HEK293 (cell line): ENCODE measurements around the gene CFAP221.

Experiments
- CTCF ChIA-PET: fragments of 350-600 bp; formaldehyde crosslinking; extraction: SDS; loops from one replicate; lab custom pipeline; 2021; ENCODE audit warnings: antibody characterized with exemption; lab: Yijun Ruan, JAX
- POLR2A ChIA-PET: fragments of 300-600 bp; formaldehyde crosslinking; extraction: SDS; loops from one replicate; lab custom pipeline; 2020; ENCODE audit warnings: antibody characterized with exemption, inconsistent platforms; lab: Yijun Ruan, JAX
- H3K27ac ChIP-seq: fragments of 200-500 bp; sonication (Bioruptor generic); 2 replicates; pipeline ENCODE4 v1.5.1; 2014; ENCODE audit warnings: low read depth, low read length, control low read depth, inconsistent platforms; ENCODE audit errors: extremely low read depth
- H3K36me3 ChIP-seq, 2 experiments: fragments of 200-500 bp in 1 of 2; sonication (Bioruptor generic) in 1 of 2; 1 replicate in 1 of 2; 2 replicates in 1 of 2; pipeline ENCODE4 v1.5.1; 2014 to 2017; ENCODE audit warnings: inconsistent platforms in 2 of 2, low read length in 2 of 2; ENCODE audit not compliant: control insufficient read depth in 2 of 2, insufficient read depth in 1 of 2
- H3K4me1 ChIP-seq: fragments of 200-500 bp; sonication (Bioruptor generic); 2 replicates; pipeline ENCODE4 v1.5.1; 2014; ENCODE audit warnings: mild to moderate bottlenecking, low read length, inconsistent platforms; ENCODE audit not compliant: control insufficient read depth, insufficient read depth
- H3K4me3 ChIP-seq: 2 replicates; pipeline ENCODE4 v1.5.1; 2011; ENCODE audit warnings: low read depth, mild to moderate bottlenecking, control low read depth, low read length, moderate library complexity
- H3K9me3 ChIP-seq: fragments of 200-500 bp; sonication (Bioruptor generic); 2 replicates; pipeline ENCODE4 v1.5.1; 2014; ENCODE audit warnings: low read depth, low read length, inconsistent platforms; ENCODE audit not compliant: control insufficient read depth, insufficient read depth
- FEZF1 ChIP-seq: fragments of 450-650 bp; formaldehyde crosslinking; IDR thresholded peaks from 2 replicates; pipeline ENCODE4 v1.5.1; 2016; ENCODE audit warnings: missing biosample characterization, missing genetic modification characterization
- GFI1B ChIP-seq: fragments of 450-650 bp; formaldehyde crosslinking; IDR thresholded peaks from 2 replicates; pipeline ENCODE4 v1.5.1; 2016; ENCODE audit warnings: missing biosample characterization, missing genetic modification characterization
- GLI2 ChIP-seq: fragments of 450-650 bp; formaldehyde crosslinking; IDR thresholded peaks from 2 replicates; pipeline ENCODE4; 2017; ENCODE audit warnings: missing biosample characterization, missing genetic modification characterization, low read depth, borderline replicate concordance
- GLIS1 ChIP-seq: fragments of 450-650 bp; formaldehyde crosslinking; IDR thresholded peaks from 2 replicates; pipeline ENCODE4 v1.5.1; 2016; ENCODE audit warnings: missing biosample characterization, missing genetic modification characterization
- PRDM1 ChIP-seq: fragments of 450-650 bp; formaldehyde crosslinking; IDR thresholded peaks from 2 replicates; pipeline ENCODE4; 2016; ENCODE audit warnings: missing biosample characterization, missing genetic modification characterization
- RBAK ChIP-seq: fragments of 450-650 bp; formaldehyde crosslinking; IDR thresholded peaks from 2 replicates; pipeline ENCODE4 v1.5.1; 2016; ENCODE audit warnings: missing biosample characterization, missing genetic modification characterization
- SETDB1 ChIP-seq: IDR thresholded peaks from one replicate; pipeline ENCODE4 v1.6.1; 2017; ENCODE audit warnings: mild to moderate bottlenecking, low read length, moderate library complexity, mixed read lengths; ENCODE audit not compliant: insufficient read length
- YY1 ChIP-seq: fragments of 450-650 bp; formaldehyde crosslinking; IDR thresholded peaks from 2 replicates; pipeline ENCODE4 v1.5.1; 2018; ENCODE audit warnings: missing biosample characterization, missing genetic modification characterization
- ZBTB8A ChIP-seq: fragments of 450-650 bp; formaldehyde crosslinking; IDR thresholded peaks from 2 replicates; pipeline ENCODE4 v1.5.1; 2016; ENCODE audit warnings: missing biosample characterization, missing genetic modification characterization
- ZEB2 ChIP-seq: fragments of 450-650 bp; formaldehyde crosslinking; IDR thresholded peaks from 2 replicates; pipeline ENCODE4 v1.5.1; 2016; ENCODE audit warnings: missing biosample characterization, missing genetic modification characterization
- ZFP37 ChIP-seq: fragments of 450-650 bp; formaldehyde crosslinking; IDR thresholded peaks from 2 replicates; pipeline ENCODE4 v1.5.1; 2016; ENCODE audit warnings: missing biosample characterization, missing genetic modification characterization
- ZNF350 ChIP-seq: fragments of 450-650 bp; formaldehyde crosslinking; IDR thresholded peaks from 2 replicates; pipeline ENCODE4 v1.5.0; 2017; ENCODE audit warnings: missing biosample characterization, mild to moderate bottlenecking, missing genetic modification characterization
- ZNF37A ChIP-seq: fragments of 450-650 bp; IDR thresholded peaks from 2 replicates; pipeline ENCODE4 v1.5.1; 2018; ENCODE audit warnings: missing biosample characterization, missing genetic modification characterization
- ZNF530 ChIP-seq: fragments of 450-650 bp; formaldehyde crosslinking; IDR thresholded peaks from 2 replicates; pipeline ENCODE4 v1.5.1; 2016; ENCODE audit warnings: low read depth, missing biosample characterization, missing genetic modification characterization
- ZNF558 ChIP-seq: fragments of 450-650 bp; formaldehyde crosslinking; IDR thresholded peaks from 2 replicates; pipeline ENCODE4 v1.5.1; 2016; ENCODE audit warnings: missing biosample characterization, missing genetic modification characterization
- ZNF585B ChIP-seq: fragments of 450-650 bp; formaldehyde crosslinking; IDR thresholded peaks from 2 replicates; pipeline ENCODE4 v1.5.1; 2016; ENCODE audit warnings: missing biosample characterization, missing genetic modification characterization
- ZNF639 ChIP-seq: fragments of 450-650 bp; formaldehyde crosslinking; IDR thresholded peaks from 2 replicates; pipeline ENCODE4 v1.5.1; 2016; ENCODE audit warnings: missing biosample characterization, missing genetic modification characterization
- ZNF658 ChIP-seq: fragments of 450-650 bp; formaldehyde crosslinking; IDR thresholded peaks from 2 replicates; pipeline ENCODE4; 2016; ENCODE audit warnings: missing biosample characterization, missing genetic modification characterization
- ZNF677 ChIP-seq: fragments of 450-650 bp; IDR thresholded peaks from 2 replicates; pipeline ENCODE4 v1.5.0; 2018; ENCODE audit warnings: missing biosample characterization, mild to moderate bottlenecking, missing genetic modification characterization, moderate library complexity
- ZNF791 ChIP-seq: fragments of 450-650 bp; formaldehyde crosslinking; IDR thresholded peaks from 2 replicates; pipeline ENCODE4 v1.5.1; 2016; ENCODE audit warnings: missing biosample characterization, missing genetic modification characterization
- ZSCAN23 ChIP-seq: fragments of 450-650 bp; formaldehyde crosslinking; IDR thresholded peaks from 2 replicates; pipeline ENCODE4 v1.5.1; 2016; ENCODE audit warnings: missing biosample characterization, missing genetic modification characterization
- TF ChIP-seq, protein P1 (sequence below): fragments of 450-650 bp; formaldehyde crosslinking; IDR thresholded peaks from 2 replicates; pipeline ENCODE4 v1.5.1; 2016; ENCODE audit warnings: missing biosample characterization, missing genetic modification characterization
- TF ChIP-seq, protein P2 (sequence below): fragments of 450-650 bp; formaldehyde crosslinking; IDR thresholded peaks from 2 replicates; pipeline ENCODE4 v1.5.1; 2017; ENCODE audit warnings: missing biosample characterization, missing genetic modification characterization

CFAP221 gene

DNA sequence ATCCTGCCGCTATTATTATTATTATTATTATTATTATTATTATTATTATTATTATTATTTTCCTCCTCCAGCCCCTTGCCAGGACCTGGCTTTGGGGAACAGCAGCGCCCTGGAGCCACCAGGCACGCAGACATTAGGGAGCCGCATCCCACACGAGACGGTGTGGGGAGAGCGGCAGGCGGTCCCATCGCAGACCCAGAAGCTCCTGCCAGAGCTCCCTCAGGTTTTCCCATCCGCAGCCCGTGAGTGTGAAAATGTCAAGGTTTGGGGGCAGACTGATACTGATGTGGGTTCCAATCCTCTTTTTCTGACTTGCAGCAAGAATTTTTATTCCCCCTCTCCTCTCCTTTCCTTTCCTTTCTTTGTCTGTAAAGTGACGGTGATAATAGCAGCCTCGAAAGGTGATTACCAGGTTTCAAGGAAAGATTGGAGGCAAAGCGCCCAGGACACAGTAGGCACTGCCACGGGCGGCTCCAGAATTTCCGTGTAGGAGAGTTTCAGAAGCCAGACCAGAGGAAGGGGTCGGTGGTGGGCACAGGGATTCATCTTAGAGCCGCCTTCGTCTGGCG, 20.8 kb upstream of the CFAP221 start:
- Histone ChIP-seq H3K27ac (no peak overlapping the region), H3K4me3 (no peak overlapping the region), H3K4me1 (no peaks in the 10 kb centered on the region; the same call in 1 of the 2 replicates), H3K36me3 (no peaks in the 10 kb centered on the region), H3K9me3 (no peaks in the 10 kb centered on the region)
- ChIA-PET CTCF (no interaction called here), POLR2A (no interaction called here)
- TF ChIP-seq, protein P1, sequence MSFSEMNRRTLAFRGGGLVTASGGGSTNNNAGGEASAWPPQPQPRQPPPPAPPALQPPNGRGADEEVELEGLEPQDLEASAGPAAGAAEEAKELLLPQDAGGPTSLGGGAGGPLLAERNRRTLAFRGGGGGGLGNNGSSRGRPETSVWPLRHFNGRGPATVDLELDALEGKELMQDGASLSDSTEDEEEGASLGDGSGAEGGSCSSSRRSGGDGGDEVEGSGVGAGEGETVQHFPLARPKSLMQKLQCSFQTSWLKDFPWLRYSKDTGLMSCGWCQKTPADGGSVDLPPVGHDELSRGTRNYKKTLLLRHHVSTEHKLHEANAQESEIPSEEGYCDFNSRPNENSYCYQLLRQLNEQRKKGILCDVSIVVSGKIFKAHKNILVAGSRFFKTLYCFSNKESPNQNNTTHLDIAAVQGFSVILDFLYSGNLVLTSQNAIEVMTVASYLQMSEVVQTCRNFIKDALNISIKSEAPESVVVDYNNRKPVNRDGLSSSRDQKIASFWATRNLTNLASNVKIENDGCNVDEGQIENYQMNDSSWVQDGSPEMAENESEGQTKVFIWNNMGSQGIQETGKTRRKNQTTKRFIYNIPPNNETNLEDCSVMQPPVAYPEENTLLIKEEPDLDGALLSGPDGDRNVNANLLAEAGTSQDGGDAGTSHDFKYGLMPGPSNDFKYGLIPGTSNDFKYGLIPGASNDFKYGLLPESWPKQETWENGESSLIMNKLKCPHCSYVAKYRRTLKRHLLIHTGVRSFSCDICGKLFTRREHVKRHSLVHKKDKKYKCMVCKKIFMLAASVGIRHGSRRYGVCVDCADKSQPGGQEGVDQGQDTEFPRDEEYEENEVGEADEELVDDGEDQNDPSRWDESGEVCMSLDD (tag by site-specific recombination) = no peak
- TF ChIP-seq ZNF791 (tag by site-specific recombination) = no peak
- TF ChIP-seq ZNF677 (tag by site-specific recombination) = no peak
- TF ChIP-seq ZBTB8A (tag by site-specific recombination) = no peak
- TF ChIP-seq ZNF585B = no peak
- TF ChIP-seq ZNF350 (tag by site-specific recombination) = no peak
- no peak for TF ChIP-seq FEZF1 (tag by site-specific recombination)
- no peak for TF ChIP-seq ZNF530 (tag by site-specific recombination)
- TF ChIP-seq, protein P2, sequence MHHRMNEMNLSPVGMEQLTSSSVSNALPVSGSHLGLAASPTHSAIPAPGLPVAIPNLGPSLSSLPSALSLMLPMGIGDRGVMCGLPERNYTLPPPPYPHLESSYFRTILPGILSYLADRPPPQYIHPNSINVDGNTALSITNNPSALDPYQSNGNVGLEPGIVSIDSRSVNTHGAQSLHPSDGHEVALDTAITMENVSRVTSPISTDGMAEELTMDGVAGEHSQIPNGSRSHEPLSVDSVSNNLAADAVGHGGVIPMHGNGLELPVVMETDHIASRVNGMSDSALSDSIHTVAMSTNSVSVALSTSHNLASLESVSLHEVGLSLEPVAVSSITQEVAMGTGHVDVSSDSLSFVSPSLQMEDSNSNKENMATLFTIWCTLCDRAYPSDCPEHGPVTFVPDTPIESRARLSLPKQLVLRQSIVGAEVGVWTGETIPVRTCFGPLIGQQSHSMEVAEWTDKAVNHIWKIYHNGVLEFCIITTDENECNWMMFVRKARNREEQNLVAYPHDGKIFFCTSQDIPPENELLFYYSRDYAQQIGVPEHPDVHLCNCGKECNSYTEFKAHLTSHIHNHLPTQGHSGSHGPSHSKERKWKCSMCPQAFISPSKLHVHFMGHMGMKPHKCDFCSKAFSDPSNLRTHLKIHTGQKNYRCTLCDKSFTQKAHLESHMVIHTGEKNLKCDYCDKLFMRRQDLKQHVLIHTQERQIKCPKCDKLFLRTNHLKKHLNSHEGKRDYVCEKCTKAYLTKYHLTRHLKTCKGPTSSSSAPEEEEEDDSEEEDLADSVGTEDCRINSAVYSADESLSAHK (tag by site-specific recombination) = no peak
- no peak for TF ChIP-seq ZEB2 (tag by site-specific recombination)
- TF ChIP-seq SETDB1 = no peak
- no peak for TF ChIP-seq PRDM1 (tag by site-specific recombination)
- no peak for TF ChIP-seq GFI1B (tag by site-specific recombination)

DNA sequence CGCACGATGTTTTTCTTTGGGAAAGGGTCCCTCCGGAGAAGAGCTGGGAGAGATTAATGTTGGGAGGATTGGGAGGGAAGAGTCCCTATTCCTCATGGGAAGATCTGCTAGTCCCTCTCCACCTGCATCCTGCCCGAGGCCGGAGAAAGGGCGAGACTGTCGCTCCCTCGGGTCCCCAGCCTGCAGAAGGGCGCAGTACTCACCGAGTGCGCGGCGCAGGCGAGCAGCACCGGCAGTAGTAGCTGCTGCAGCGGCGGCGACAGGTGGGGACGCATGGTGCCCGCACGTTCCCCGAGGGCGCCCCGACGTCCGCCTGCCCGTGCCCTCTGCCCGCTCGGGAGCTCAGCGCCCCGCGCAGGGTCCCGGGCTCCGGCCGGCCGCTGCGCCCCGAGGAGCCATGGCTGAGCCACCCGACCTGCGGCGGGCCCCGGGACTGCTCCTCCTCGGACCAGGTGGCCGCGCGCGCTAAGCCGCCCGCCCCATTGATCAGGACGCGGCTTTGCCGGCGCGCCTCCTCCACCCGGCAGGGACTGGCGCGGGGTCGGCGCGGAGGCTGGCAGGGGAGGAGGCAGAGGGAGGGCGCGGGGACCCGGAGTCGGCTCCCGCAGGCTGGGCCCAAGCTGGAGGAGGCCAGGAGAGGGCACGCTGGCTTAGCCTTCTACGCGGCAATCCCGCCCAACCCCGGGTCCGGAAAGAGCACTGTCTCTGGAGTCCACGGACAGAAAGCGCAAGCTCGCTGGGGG, 20.1 kb upstream of the CFAP221 start, which contains the start of gene SCTR:
Gene SCTR, minus strand, starts transcription at position 532 of the 743 bp plus-strand sequence. Its CDS starts 257 bp downstream, at position 275.
- Histone ChIP-seq H3K9me3 (no peaks in the 10 kb centered on the region), H3K4me3 (no peak within 1 kb of the TSS), H3K36me3 (no peaks in the 10 kb centered on the region), H3K4me1 (no peaks in the 10 kb centered on the region; the same call in 1 of the 2 replicates), H3K27ac (no peak within 1 kb of the TSS)
- TF ChIP-seq GLI2 = no peak
- no peak for TF ChIP-seq ZNF37A (tag by site-specific recombination)
- TF ChIP-seq ZNF639 (tag by site-specific recombination) = no peak
- TF ChIP-seq ZNF558 (tag by site-specific recombination) = no peak
- no peak for TF ChIP-seq GFI1B (tag by site-specific recombination)
- no peak for TF ChIP-seq FEZF1 (tag by site-specific recombination)
- no peak for TF ChIP-seq RBAK (tag by site-specific recombination)
- no peak for TF ChIP-seq ZFP37
- TF ChIP-seq ZSCAN23 (tag by site-specific recombination) = no peak
- no peak for TF ChIP-seq GLIS1 (tag by site-specific recombination)
- TF ChIP-seq ZNF350 (tag by site-specific recombination) = no peak
- no peak for TF ChIP-seq ZNF658 (tag by site-specific recombination)
- TF ChIP-seq YY1 (tag by site-specific recombination) = no peak
- ChIA-PET POLR2A (no interaction called here), CTCF (interaction anchor here (0.6 to 1.1 kb wide), 2 partner anchors 21 to 30 kb away, joined by 3 to 5 read pairs; no protein-coding TSS in a partner anchor)
